ENCODE data around the gene BEND3.

- peak; percentile 55 for TF ChIP-seq CTCF (IDR thresholded peaks at IDR 0.05; ENCODE audit: low read depth, low read length)
- no peak for TF ChIP-seq EZH2phosphoT487 (IDR thresholded peaks at IDR 0.05; ENCODE audit: low read depth)
Measured at GRCh38 chr6:107132330-107132954, 17.1 kb upstream of the BEND3 start.
